MCF 10A (cell line): ENCODE results near the gene TET1. TPM values are rescaled to one million over a fixed set of nuclear protein-coding genes. Genes with fewer than 3 reads are reported as not detected.

Experiments used
- BruUV-seq: library from RNA; stranded (reverse); fragments of 400-500 nt; replicated peaks from 2 replicates; lab custom pipeline; 2021; lab: Mats Ljungman, UMichigan
- CTCF ChIA-PET: fragments of 300-600 bp; sonication (Branson Sonifier 250); formaldehyde crosslinking; extraction: SDS; loops from one replicate; lab custom pipeline; 2021; ENCODE audit warnings: antibody characterized with exemption, inconsistent platforms; lab: Yijun Ruan, JAX
- POLR2A ChIA-PET: fragments of 300-600, 350-650 bp; sonication (Branson Sonifier 250); formaldehyde crosslinking; extraction: SDS; loops from one replicate; lab custom pipeline; 2020; ENCODE audit warnings: antibody characterized with exemption, inconsistent platforms; lab: Yijun Ruan, JAX
- DNase-seq: peaks from one replicate; pipeline ENCODE4 v3.0.0-alpha.2; 2018; ENCODE audit not compliant: unreplicated experiment
- H3K27ac Mint-ChIP-seq: one replicate; pipeline ENCODE4 v1.8.0; 2022; ENCODE audit warnings: mild to moderate bottlenecking, low read depth, mixed read lengths; ENCODE audit not compliant: unreplicated experiment
- H3K27me3 Mint-ChIP-seq: one replicate; pipeline ENCODE4 v1.8.0; 2022; ENCODE audit warnings: mixed read lengths; ENCODE audit not compliant: insufficient read depth, unreplicated experiment
- H3K36me3 Mint-ChIP-seq: one replicate; pipeline ENCODE4 v1.8.0; 2022; ENCODE audit warnings: mild to moderate bottlenecking, moderate library complexity, mixed read lengths; ENCODE audit not compliant: insufficient read depth, unreplicated experiment
- H3K4me1 Mint-ChIP-seq: one replicate; pipeline ENCODE4 v1.8.0; 2022; ENCODE audit warnings: mixed read lengths; ENCODE audit not compliant: insufficient read depth, unreplicated experiment
- H3K4me3 Mint-ChIP-seq: one replicate; pipeline ENCODE4 v1.8.0; 2022; ENCODE audit warnings: mild to moderate bottlenecking, moderate library complexity, mixed read lengths; ENCODE audit not compliant: unreplicated experiment
- H3K9me3 Mint-ChIP-seq: one replicate; pipeline ENCODE4 v1.8.0; 2022; ENCODE audit warnings: mixed read lengths; ENCODE audit not compliant: unreplicated experiment
- intact Hi-C: fragments of 100-400 bp; cut with micrococcal nuclease; formaldehyde crosslinking; loops from 2 replicates; pipeline ENCODE4 v1.14.1; 2022
- total RNA-seq: library from RNA; stranded (reverse); gene quantifications from 2 replicates; pipeline ENCODE4 v1.2.3, GENCODE V29; 2022
- TF ChIP-seq, protein P1 (sequence below): fragments of 200-600 bp; IDR thresholded peaks from one replicate; pipeline ENCODE4 v1.8.0; 2022; ENCODE audit warnings: antibody characterized with exemption, mild to moderate bottlenecking; ENCODE audit not compliant: unreplicated experiment

TET1 gene
- total RNA-seq, 1 experiment from 2014 or later: 0.05 TPM

DNA sequence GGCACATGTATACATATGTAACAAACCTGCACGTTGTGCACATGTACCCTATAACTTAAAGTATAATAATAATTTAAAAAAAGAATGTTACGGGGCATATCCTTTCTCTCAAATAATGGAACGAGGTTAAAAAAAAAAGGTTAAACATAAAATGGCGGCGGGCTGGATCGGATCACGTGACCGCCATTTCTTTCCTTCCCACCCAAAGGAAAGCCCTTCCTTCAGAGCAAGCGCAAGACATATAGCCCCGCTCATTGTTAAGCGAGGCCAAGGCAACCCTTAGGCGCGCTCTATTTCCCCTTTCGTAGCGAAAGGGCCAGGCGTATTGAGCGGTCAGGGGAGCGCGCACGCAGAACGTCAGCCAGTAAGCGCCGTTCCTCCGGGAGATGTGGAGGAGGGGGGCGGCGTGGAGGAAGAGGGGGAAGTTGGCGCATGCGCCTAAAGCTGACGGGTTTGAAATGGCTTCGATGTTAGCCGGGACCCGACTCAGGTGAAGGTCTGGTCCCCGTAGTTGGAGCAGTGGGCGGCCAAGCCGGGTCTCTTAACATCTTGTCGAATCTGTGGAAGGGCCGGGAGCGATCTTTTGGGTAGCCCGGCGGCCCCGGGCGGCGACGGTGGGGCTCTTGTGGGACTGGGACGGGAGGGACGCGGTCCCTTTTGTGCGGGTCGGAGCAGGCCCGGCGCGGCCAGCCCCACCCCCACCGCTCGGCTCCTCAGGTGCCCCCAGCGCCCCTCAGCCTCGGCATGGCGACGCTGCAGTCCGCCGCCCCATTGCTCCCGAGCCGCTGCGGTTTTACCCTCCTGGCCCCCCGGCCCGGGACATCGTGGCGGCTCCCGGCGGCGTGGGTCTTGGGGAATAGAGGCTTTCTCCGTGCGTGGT lies 160.9 kb downstream of the TET1 start, which contains the start of gene CCAR1:
TSS of gene CCAR1 (plus strand) at position 447 of the 880 bp plus-strand sequence. CDS start 1,266 bp downstream, outside the sequence.
- CTCF ChIA-PET: interaction anchor here (0.6 kb wide), 2 partner anchors 208 to 319 kb away, joined by 3 read pairs; no protein-coding TSS in a partner anchor
- intact Hi-C loops: loop anchor here (1.0 to 5.0 kb wide), 6 partner anchors 54 to 314 kb away; partner anchors contain the start of genes DNA2, RUFY2 and SLC25A16
- H3K4me1 Mint-ChIP-seq: peaks cover 8% of the 10 kb centered on the region
- POLR2A ChIA-PET: interaction anchor here (0.6 to 2.6 kb wide), 23 partner anchors 10 to 388 kb away, joined by 3 to 12 read pairs (median 4); partner anchors contain the start of genes DDX21, DDX50, DNA2 and HNRNPH3
- BruUV-seq: TSS peak; percentile 92
- H3K36me3 Mint-ChIP-seq: peaks cover 52% of the 10 kb centered on the region
- no peaks in the 10 kb centered on the region for H3K9me3 Mint-ChIP-seq
- H3K27ac Mint-ChIP-seq: peak within 1 kb of the TSS; percentile 99
- TF ChIP-seq, protein P1, sequence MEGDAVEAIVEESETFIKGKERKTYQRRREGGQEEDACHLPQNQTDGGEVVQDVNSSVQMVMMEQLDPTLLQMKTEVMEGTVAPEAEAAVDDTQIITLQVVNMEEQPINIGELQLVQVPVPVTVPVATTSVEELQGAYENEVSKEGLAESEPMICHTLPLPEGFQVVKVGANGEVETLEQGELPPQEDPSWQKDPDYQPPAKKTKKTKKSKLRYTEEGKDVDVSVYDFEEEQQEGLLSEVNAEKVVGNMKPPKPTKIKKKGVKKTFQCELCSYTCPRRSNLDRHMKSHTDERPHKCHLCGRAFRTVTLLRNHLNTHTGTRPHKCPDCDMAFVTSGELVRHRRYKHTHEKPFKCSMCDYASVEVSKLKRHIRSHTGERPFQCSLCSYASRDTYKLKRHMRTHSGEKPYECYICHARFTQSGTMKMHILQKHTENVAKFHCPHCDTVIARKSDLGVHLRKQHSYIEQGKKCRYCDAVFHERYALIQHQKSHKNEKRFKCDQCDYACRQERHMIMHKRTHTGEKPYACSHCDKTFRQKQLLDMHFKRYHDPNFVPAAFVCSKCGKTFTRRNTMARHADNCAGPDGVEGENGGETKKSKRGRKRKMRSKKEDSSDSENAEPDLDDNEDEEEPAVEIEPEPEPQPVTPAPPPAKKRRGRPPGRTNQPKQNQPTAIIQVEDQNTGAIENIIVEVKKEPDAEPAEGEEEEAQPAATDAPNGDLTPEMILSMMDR: no peak
- peak within 1 kb of the TSS; percentile 93 for H3K4me3 Mint-ChIP-seq
- no peaks in the 10 kb centered on the region for H3K27me3 Mint-ChIP-seq
- DNase-seq: peak; percentile 99

- ChIA-PET CTCF (interaction anchor here (0.6 kb wide), 2 partner anchors 209 to 215 kb away, joined by 3 read pairs; no protein-coding TSS in a partner anchor), POLR2A (interaction anchor here (0.6 to 2.6 kb wide), 23 partner anchors 9 to 389 kb away, joined by 3 to 12 read pairs (median 4); partner anchors contain the start of genes DDX21, DDX50, DNA2 and HNRNPH3)
- BruUV-seq: no TSS peak
- peak overlapping the region; percentile 99 for H3K27ac Mint-ChIP-seq
- DNase-seq: peak; percentile 2
- H3K4me1 Mint-ChIP-seq: peaks cover 8% of the 10 kb centered on the region
- no peaks in the 10 kb centered on the region for H3K27me3 Mint-ChIP-seq
- peak overlapping the region; percentile 93 for H3K4me3 Mint-ChIP-seq
- H3K36me3 Mint-ChIP-seq: peaks cover 60% of the 10 kb centered on the region
- TF ChIP-seq, protein P1: no peak
- intact Hi-C loops: loop anchor here (1.0 to 5.0 kb wide), 6 partner anchors 55 to 315 kb away; partner anchors contain the start of genes DNA2, RUFY2 and SLC25A16
- H3K9me3 Mint-ChIP-seq: no peaks in the 10 kb centered on the region
Observed at GRCh38 chr10:68721673-68722335, 161.7 kb downstream of the TET1 start.

GRCh38 chr10:68725016-68725415 lies 164.9 kb downstream of the TET1 start:
- ChIA-PET CTCF (interaction anchor here (0.8 kb wide), 1 partner anchor 1164 kb away, joined by 3 read pairs; no protein-coding TSS in a partner anchor), POLR2A (interaction anchor here (0.6 to 0.7 kb wide), 2 partner anchors 28 to 50 kb away, joined by 3 to 4 read pairs; no protein-coding TSS in a partner anchor)
- no peak overlapping the region for H3K27ac Mint-ChIP-seq
- BruUV-seq: no TSS peak
- peaks cover 8% of the 10 kb centered on the region for H3K4me1 Mint-ChIP-seq
- DNase-seq: no peak
- TF ChIP-seq, protein P1: no peak
- intact Hi-C loops: no loop called here
- H3K9me3 Mint-ChIP-seq: no peaks in the 10 kb centered on the region
- H3K27me3 Mint-ChIP-seq: no peaks in the 10 kb centered on the region
- H3K36me3 Mint-ChIP-seq: peaks cover 90% of the 10 kb centered on the region
- H3K4me3 Mint-ChIP-seq: no peak overlapping the region
